OCI-LY1 (cell line): Measurements from ENCODE around the gene TDRKH.

Source experiments
- CTCF ChIP-seq: fragments of 200-600 bp; sonication (generic), shearing (Covaris generic); IDR thresholded peaks from 2 replicates; pipeline ENCODE4 v1.5.1; 2017; ENCODE audit warnings: mild to moderate bottlenecking, antibody characterized with exemption, low read length, moderate library complexity, mixed read lengths
- EZH2 ChIP-seq: fragments of 200-600 bp; sonication (generic), shearing (Covaris generic); IDR thresholded peaks from 2 replicates; pipeline ENCODE4 v1.8.0; 2017; ENCODE audit warnings: borderline replicate concordance, mixed run types, mild to moderate bottlenecking, antibody characterized with exemption, low read length, moderate library complexity, mixed read lengths

- TF ChIP-seq EZH2 (no peak), CTCF (no peak)
Measured at GRCh38 chr1:151803915-151804314, 13.6 kb upstream of the TDRKH start.
